ENCODE measurements around the gene SORBS1. TPM values are rescaled to one million over a fixed set of nuclear protein-coding genes. Genes with fewer than 3 reads are reported as not detected.

Gene SORBS1
- total and polyA plus RNA-seq, 2 donors (not counting 1 experiment from before 2014, with no cell fraction given) = 0.21 to 1.5 TPM

GRCh38 chr10:95569368-95569767, 8.2 kb upstream of the SORBS1 start:
- no peaks in the 10 kb centered on the region for H3K4me1 ChIP-seq (ENCODE audit: control insufficient read depth in 2 of 2, insufficient read depth in 2 of 2, low read length in 2 of 2)
- peaks cover 0 to 3% (median 0%) of the 10 kb centered on the region in 4 experiments for H3K27me3 ChIP-seq (replicated peaks in 1 of 4; ENCODE audit: control extremely low read depth in 1 of 4, control insufficient read depth in 3 of 4, insufficient read depth in 4 of 4, low read length in 3 of 4)
- ATAC-seq (ENCODE audit: low read depth) (no peak), DNase-seq (no peak)
- Mint-ChIP-seq H3K27me3 (peaks cover 11% of the 10 kb centered on the region), H3K4me3 (no peak overlapping the region), H3K27ac (no peak overlapping the region), H3K4me1 (no peaks in the 10 kb centered on the region), H3K9me3 (ENCODE audit: insufficient read depth) (no peaks in the 10 kb centered on the region)
- no peak overlapping the region for H2AFZ ChIP-seq (ENCODE audit: insufficient read depth, low read depth, low read length, poor library complexity, severe bottlenecking)
- H3K9ac ChIP-seq (ENCODE audit: low read length) = no peak overlapping the region
- H3K4me2 ChIP-seq (replicated peaks; ENCODE audit: low read depth, low read length, poor library complexity, severe bottlenecking) = no peak overlapping the region
- no peaks in the 10 kb centered on the region for H3K79me2 ChIP-seq (ENCODE audit: control insufficient read depth, insufficient read depth, low read length)
- ChIA-PET CTCF (no interaction called here), POLR2A (no interaction called here)
- no peaks in the 10 kb centered on the region for H4K20me1 ChIP-seq (ENCODE audit: control insufficient read depth, insufficient read depth, low read length, poor library complexity, severe bottlenecking)
- no peak overlapping the region for H3K4me3 ChIP-seq (ENCODE audit: control extremely low read depth in 1 of 5, extremely low read depth in 1 of 5, insufficient read depth in 1 of 5, low read depth in 2 of 5, low read length in 4 of 5)
- H3K9me3 ChIP-seq (ENCODE audit: control extremely low read depth in 1 of 3, control insufficient read depth in 2 of 3, insufficient read depth in 1 of 3, low read length in 2 of 3) = no peaks in the 10 kb centered on the region
- no peak overlapping the region for H3K27ac ChIP-seq (ENCODE audit: low read length in 2 of 2)
- no peaks in the 10 kb centered on the region for H3K36me3 ChIP-seq (replicated peaks in 1 of 2; ENCODE audit: control extremely low read depth in 1 of 2, control insufficient read depth in 1 of 2, extremely low read depth in 1 of 2, insufficient read depth in 2 of 2, low read length in 1 of 2)
- intact Hi-C loops (cut with micrococcal nuclease) = no loop called here
- no peak for TF ChIP-seq EZH2 (IDR thresholded peaks at IDR 0.05; ENCODE audit: borderline replicate concordance, insufficient read depth, low read depth, low read length, poor library complexity, severe bottlenecking)
- TF ChIP-seq CTCF (IDR thresholded peaks at IDR 0.05) = no peak

- Histone ChIP-seq H3K79me2 (ENCODE audit: control insufficient read depth, insufficient read depth, low read length) (no peaks in the 10 kb centered on the region), H3K36me3 (replicated peaks in 1 of 2; ENCODE audit: control extremely low read depth in 1 of 2, control insufficient read depth in 1 of 2, extremely low read depth in 1 of 2, insufficient read depth in 2 of 2, low read length in 1 of 2) (no peaks in the 10 kb centered on the region), H3K4me2 (replicated peaks; ENCODE audit: low read depth, low read length, poor library complexity, severe bottlenecking) (no peak overlapping the region), H3K27ac (ENCODE audit: low read length in 2 of 2) (no peak overlapping the region), H3K4me3 (ENCODE audit: control extremely low read depth in 1 of 5, extremely low read depth in 1 of 5, insufficient read depth in 1 of 5, low read depth in 2 of 5, low read length in 4 of 5) (no peak overlapping the region), H2AFZ (ENCODE audit: insufficient read depth, low read depth, low read length, poor library complexity, severe bottlenecking) (no peak overlapping the region), H3K9ac (ENCODE audit: low read length) (no peak overlapping the region), H3K9me3 (ENCODE audit: control extremely low read depth in 1 of 3, control insufficient read depth in 2 of 3, insufficient read depth in 1 of 3, low read length in 2 of 3) (no peaks in the 10 kb centered on the region), H3K27me3 (replicated peaks in 1 of 4; ENCODE audit: control extremely low read depth in 1 of 4, control insufficient read depth in 3 of 4, insufficient read depth in 4 of 4, low read length in 3 of 4) (no peaks in the 10 kb centered on the region), H3K4me1 (ENCODE audit: control insufficient read depth in 2 of 2, insufficient read depth in 2 of 2, low read length in 2 of 2) (no peaks in the 10 kb centered on the region), H4K20me1 (ENCODE audit: control insufficient read depth, insufficient read depth, low read length, poor library complexity, severe bottlenecking) (no peaks in the 10 kb centered on the region)
- H3K27ac Mint-ChIP-seq = no peak overlapping the region
- no peak for TF ChIP-seq CTCF (IDR thresholded peaks at IDR 0.05)
- no peak for TF ChIP-seq EZH2 (IDR thresholded peaks at IDR 0.05; ENCODE audit: borderline replicate concordance, insufficient read depth, low read depth, low read length, poor library complexity, severe bottlenecking)
- CTCF ChIA-PET = no interaction called here
- no peaks in the 10 kb centered on the region for H3K27me3 Mint-ChIP-seq
- WGBS (ENCODE audit: insufficient coverage) = 81% methylated on average over 3 of the region's 5 CpGs
- intact Hi-C loops (cut with micrococcal nuclease) = no loop called here
- POLR2A ChIA-PET = no interaction called here
- no peak for DNase-seq
- H3K9me3 Mint-ChIP-seq (ENCODE audit: insufficient read depth) = no peaks in the 10 kb centered on the region
- no peaks in the 10 kb centered on the region for H3K4me1 Mint-ChIP-seq
- no peak overlapping the region for H3K4me3 Mint-ChIP-seq
- no peak for ATAC-seq (ENCODE audit: low read depth)
Measured at GRCh38 chr10:95567903-95568630, 6.9 kb upstream of the SORBS1 start.
